HG02943 (cell line): ENCODE measurements around the gene DMGDH.
"Not testable (repeated sequence)": the region's sequence is repeated elsewhere in the genome, so short reads cannot be mapped to it uniquely, and the experiment has no call there.

ENCODE experiments used
- ATAC-seq: cut with Tn5 transposase; IDR thresholded peaks from one replicate; pipeline ENCODE4 v1.9.1; 2021; ENCODE audit warnings: mild to moderate bottlenecking, low read depth, moderate library complexity; ENCODE audit not compliant: unreplicated experiment

Gene DMGDH

GRCh38 chr5:78983194-78983593 lies 86.3 kb downstream of the DMGDH start:
- ATAC-seq, result not testable (repeated sequence)

DNA sequence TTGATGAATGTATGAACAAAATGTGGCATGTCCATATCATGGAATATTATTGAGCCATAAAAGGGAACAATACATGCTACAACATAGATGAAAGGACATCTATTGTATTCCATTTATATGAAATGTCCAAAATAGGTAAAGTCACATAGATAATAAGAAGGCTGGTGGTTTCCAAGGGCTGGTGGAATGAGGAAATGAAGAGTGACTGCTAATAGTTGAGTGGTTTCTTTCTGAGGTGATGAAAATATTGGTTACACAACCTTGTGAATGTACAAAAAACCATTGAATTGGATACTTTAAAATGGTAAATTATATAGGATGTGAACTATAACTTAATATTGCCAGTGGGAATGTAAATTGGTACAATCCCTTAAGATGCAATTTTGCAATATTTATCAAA lies 89.6 kb downstream of the DMGDH start:
- ATAC-seq, result no peak

DNA sequence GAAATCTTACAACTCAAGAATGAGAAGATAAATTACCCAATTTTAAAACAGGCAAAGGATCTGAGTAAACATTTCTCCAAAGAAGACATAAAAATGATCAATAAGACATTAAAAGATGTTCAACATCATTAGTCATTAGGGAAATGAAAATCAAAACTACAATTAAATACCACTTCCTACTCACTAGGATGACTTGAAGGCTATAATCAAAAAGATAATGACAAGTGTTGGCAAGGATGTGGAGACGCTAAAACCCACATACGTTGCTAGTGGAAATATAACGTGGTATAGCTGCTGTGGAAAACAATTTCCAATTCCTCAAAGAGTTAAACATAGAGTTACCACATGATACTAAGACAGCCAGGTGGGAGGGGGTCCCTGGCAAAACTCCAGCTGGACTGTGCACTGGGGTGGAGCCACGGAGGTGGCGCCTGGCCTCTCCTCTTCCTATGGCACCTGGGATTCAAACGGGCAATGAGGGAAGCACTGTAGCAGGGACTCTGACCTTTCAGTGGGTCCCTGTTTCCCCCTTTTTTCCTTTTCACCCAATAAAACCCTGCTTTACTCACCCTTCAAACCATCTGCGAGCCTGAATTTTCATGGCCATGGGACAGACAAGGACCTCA lies 90.2 kb downstream of the DMGDH start:
- no peak for ATAC-seq

- ATAC-seq, result no peak
Measured at GRCh38 chr5:78975035-78975434, 94.4 kb downstream of the DMGDH start.

DNA sequence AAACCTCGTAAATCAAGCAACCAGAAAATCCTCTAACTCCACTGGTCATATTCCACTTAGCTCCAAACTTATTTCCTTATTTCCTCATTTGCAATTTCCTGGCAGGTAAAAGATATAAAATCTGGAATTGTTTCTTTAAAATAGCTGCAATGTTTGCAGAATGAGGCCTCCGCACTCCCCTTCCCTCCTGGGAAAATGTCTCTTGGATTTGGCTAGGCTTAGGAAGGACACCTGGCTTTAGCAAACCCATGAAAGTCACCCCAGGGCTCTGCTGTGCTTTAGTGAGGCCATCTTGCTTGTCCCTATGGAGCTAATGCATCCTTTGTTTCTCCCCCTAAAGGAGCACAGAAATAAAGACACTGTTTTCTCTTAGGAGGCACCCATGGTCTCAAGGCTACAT lies 94.9 kb downstream of the DMGDH start:
- ATAC-seq, result no peak

DNA sequence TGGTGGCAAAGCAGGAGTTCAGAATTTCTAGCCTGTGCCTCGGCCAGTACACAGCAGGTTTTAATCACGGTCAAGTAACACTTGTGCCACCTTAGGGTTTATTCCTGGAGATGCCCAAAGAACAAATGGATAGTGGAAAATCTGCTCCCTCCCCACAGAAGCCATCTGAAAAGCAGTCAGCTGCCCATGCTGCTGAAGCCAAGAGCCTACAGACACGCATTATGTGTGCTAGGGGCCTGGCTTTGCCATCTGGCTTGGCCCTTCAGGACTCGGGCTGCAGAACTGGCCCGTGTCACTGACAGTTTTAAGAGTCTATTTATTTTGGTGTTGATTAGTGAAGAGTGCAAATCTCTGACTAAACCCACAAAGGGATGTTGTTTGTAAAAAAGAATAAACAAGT lies 95.5 kb downstream of the DMGDH start:
- no peak for ATAC-seq

DNA sequence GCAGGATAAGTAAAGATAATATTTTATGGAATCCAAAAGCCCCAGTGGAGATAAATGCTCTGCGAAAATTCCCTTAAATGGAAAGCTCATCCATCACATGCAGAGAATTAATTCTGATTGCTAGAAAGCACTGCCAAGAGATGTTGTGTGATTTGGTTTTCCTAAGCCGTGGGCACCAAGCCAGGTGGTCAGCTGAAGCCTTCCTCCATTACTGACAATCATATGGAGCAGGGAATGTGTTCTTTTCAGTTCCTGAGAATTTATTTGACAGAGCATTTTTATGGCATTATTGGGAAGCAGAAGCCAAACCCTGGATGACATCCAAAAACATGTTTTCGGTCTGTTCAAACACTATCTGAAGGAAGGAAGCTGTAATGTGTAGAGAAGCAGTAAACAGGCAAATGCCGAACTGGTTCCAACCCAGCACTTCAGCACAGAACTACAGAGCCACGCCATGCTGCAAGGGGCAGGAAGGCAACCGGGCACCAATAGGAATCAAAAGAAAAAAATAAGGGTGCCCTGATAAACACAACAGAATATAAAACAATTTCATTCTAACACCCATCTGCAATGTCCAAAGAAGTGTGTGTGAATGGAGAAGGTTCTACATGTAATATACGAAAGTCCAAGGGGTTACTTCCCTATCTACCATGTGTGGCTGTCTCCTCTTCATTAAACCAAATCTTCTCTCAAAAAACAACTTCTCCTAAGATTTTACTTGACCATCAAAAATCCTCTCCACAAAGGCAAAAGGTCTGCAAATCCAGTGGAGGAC lies 96.6 kb downstream of the DMGDH start:
- ATAC-seq, result no peak

DNA sequence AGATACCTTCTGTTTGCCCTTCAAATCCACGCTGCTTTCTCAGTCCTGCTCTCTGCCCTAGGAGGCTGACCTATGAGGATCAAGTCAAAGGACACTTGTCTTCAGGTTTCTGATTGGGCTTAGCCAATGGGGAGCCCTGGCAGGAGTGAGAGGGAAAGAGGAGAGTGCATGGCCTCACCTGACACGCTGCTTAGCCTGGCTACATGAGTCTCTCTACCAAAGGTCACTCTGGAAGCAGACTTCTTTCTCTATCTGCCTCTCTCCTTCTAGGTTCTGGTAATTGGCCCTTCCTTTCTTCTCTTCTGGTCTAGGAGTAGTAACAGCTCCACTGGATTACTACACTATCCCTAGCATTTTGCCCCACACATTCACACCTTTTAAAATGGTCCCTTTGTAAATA lies 97.5 kb downstream of the DMGDH start:
- ATAC-seq, result no peak

GRCh38 chr5:78968781-78969180 lies 100.7 kb downstream of the DMGDH start:
- no peak for ATAC-seq

DNA sequence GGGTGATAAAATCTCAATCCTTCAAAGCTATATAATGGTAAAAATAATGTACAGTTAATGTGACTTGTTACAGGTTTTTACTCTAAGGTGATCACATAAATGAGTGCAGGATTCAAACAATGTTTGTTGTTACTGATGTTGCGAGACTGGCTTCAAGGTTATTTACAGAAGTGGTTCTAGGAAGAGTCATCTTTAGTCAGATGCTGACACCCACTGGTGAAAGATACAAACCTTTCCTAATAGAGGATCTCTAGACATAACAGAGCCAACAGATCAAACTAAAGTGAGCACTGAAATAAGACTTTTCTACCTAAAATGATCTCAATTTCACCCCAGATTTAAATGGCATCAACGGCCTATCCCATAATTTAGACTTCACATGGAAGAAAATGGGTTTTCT lies 104.6 kb downstream of the DMGDH start:
- ATAC-seq, result no peak

DNA sequence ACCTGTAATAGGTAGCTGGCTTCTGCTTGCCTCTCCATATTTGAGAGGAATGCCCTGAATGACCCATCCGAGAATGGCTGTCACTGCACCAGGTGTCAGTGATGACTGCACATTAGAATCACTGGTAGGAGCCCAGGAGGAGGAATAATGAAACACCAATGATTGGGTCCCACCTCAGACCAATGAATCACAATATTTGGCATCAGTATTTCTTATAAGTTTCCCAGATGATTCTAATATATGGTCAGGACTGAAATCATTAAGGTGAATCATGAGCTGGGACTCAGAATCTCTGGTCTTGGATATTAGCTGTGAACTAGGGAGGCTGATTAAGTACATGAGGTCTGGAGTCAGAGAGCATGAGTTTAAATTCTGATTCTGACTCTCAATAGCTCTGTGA lies 107.7 kb downstream of the DMGDH start:
- no peak for ATAC-seq

DNA sequence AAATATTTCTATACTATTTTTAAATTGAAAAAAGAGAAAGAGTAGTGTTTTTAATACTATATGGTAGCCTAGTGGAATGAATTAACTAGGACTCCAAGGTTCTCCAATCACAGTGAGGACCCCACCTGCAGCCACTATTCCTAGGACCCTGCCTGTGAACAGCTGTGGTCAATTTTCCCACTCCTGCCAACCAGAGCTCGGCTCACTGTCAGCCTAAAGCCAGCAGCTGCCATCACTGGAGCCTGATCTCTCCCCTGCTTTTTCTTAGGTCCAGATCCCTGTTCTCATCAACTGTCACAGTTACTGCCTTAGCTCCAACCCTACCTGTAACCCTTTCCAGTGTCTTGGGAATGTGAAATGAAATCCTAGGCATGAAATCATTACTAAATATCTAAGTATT lies 109.7 kb downstream of the DMGDH start:
- ATAC-seq, result no peak

- ATAC-seq, result no peak
Measured at GRCh38 chr5:78958672-78959445, 110.6 kb downstream of the DMGDH start.

DNA sequence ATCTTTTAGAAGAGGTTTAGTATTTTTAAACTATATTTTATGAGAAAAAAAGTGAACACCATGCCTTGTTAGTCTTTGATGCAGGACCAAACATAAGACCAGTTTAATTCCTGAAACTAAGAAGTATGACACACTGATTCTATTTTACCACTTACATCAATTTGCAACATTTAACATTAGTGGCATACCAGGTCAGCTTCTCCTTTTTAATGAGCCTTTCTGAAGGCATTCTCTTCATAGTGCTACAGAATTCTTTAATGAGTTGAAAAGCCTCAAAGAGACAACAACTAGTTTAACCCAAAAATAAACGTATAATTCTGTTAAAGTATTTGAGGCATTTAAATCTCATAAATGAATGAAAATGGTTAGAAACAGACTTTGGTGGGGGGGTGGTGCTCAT lies 112.6 kb downstream of the DMGDH start:
- no peak for ATAC-seq

GRCh38 chr5:78953092-78953800 lies 116.2 kb downstream of the DMGDH start:
- ATAC-seq, result no peak
